ENCODE measurements around the gene SULF2. TPM values are rescaled to one million over a fixed set of nuclear protein-coding genes. Genes with fewer than 3 reads are reported as not detected.

The SULF2 gene
- total RNA-seq, 4 donors from 2014 or later: 31.5 to 182 (median 94.4) TPM

- H3K4me3 ChIP-seq: no peak overlapping the region
- no peaks in the 10 kb centered on the region for H3K9me3 ChIP-seq
- no peak for DNase-seq
- peaks cover 0 to 25% (median 6%) of the 10 kb centered on the region in 3 donors for H3K4me1 ChIP-seq
- H3K27ac ChIP-seq: no peak overlapping the region
- WGBS, 2 donors: 86 to 95% methylated on average over 4 of the region's 4 CpGs
- no peaks in the 10 kb centered on the region for H3K27me3 ChIP-seq
- peaks cover 0 to 86% (median 0%) of the 10 kb centered on the region in 3 donors for H3K36me3 ChIP-seq
- no peak for TF ChIP-seq POLR2A (IDR thresholded peaks at IDR 0.05)
- TF ChIP-seq CTCF (IDR thresholded peaks at IDR 0.05): no peak
- intact Hi-C loops (cut with DNase I): no loop called here
These were observed 66.9 kb downstream of the SULF2 start for GRCh38 chr20:47718398-47718797.

- no peaks in the 10 kb centered on the region for H3K27me3 ChIP-seq
- intact Hi-C loops (cut with DNase I): no loop called here
- DNase-seq: no peak
- no peak overlapping the region for H3K27ac ChIP-seq
- no peaks in the 10 kb centered on the region for H3K9me3 ChIP-seq
- no peak for TF ChIP-seq POLR2A (IDR thresholded peaks at IDR 0.05)
- TF ChIP-seq CTCF (IDR thresholded peaks at IDR 0.05): no peak
- peaks cover 0 to 25% (median 6%) of the 10 kb centered on the region in 3 donors for H3K4me1 ChIP-seq
- no peak overlapping the region for H3K4me3 ChIP-seq
- peaks cover 0 to 86% (median 0%) of the 10 kb centered on the region in 3 donors for H3K36me3 ChIP-seq
- WGBS, 2 donors: 77% methylated on average over 7 to 8 of the region's 10 CpGs
These were observed 67.9 kb downstream of the SULF2 start for GRCh38 chr20:47717421-47717820.

- Histone ChIP-seq H3K36me3 (peaks cover 0 to 99% (median 0%) of the 10 kb centered on the region in 3 donors), H3K4me1 (peaks cover 0 to 5% (median 0%) of the 10 kb centered on the region in 3 donors), H3K27me3 (no peaks in the 10 kb centered on the region), H3K9me3 (no peaks in the 10 kb centered on the region), H3K4me3 (no peak overlapping the region), H3K27ac (no peak overlapping the region)
- TF ChIP-seq CTCF (IDR thresholded peaks at IDR 0.05) (no peak), POLR2A (IDR thresholded peaks at IDR 0.05) (no peak)
- intact Hi-C loops (cut with DNase I): no loop called here
- WGBS, 2 donors: 69 to 82% methylated on average over 25 to 26 of the region's 26 CpGs
- no peak for DNase-seq
These were observed 71.3 kb downstream of the SULF2 start for GRCh38 chr20:47713878-47714450.

GRCh38 chr20:47713163-47713562 lies 72.1 kb downstream of the SULF2 start:
- Histone ChIP-seq H3K4me1 (peaks cover 0 to 7% (median 0%) of the 10 kb centered on the region in 3 donors), H3K27me3 (no peaks in the 10 kb centered on the region), H3K36me3 (peaks cover 0 to 97% (median 0%) of the 10 kb centered on the region in 3 donors), H3K4me3 (no peak overlapping the region), H3K9me3 (no peaks in the 10 kb centered on the region), H3K27ac (no peak overlapping the region)
- 91 to 92% methylated on average over 5 to 6 of the region's 6 CpGs for WGBS, 2 donors
- DNase-seq: no peak
- TF ChIP-seq POLR2A (IDR thresholded peaks at IDR 0.05) (no peak), CTCF (IDR thresholded peaks at IDR 0.05) (no peak)
- intact Hi-C loops (cut with DNase I): no loop called here

GRCh38 chr20:47711046-47711752 lies 74.1 kb downstream of the SULF2 start:
- Histone ChIP-seq H3K36me3 (peaks cover 0 to 94% (median 0%) of the 10 kb centered on the region in 3 donors), H3K9me3 (no peaks in the 10 kb centered on the region), H3K27me3 (no peaks in the 10 kb centered on the region), H3K4me1 (peaks cover 0 to 7% (median 0%) of the 10 kb centered on the region in 3 donors), H3K27ac (no peak overlapping the region), H3K4me3 (no peak overlapping the region)
- 73 to 75% methylated on average over 6 to 7 of the region's 19 CpGs for WGBS, 2 donors
- TF ChIP-seq POLR2A (IDR thresholded peaks at IDR 0.05): no peak
- TF ChIP-seq CTCF (IDR thresholded peaks at IDR 0.05): no peak
- no peak for DNase-seq
- intact Hi-C loops (cut with DNase I): no loop called here
